HG02885 (cell line): ENCODE results near the gene MRAP.

Source experiments
- ATAC-seq: cut with Tn5 transposase; IDR thresholded peaks from one replicate; pipeline ENCODE4 v1.9.1; 2021; ENCODE audit warnings: mild to moderate bottlenecking; ENCODE audit not compliant: unreplicated experiment, poor library complexity

Gene MRAP

GRCh38 chr21:32340863-32341848 lies 42.5 kb downstream of the MRAP start:
- no peak for ATAC-seq

- ATAC-seq, result no peak
These were observed 48.3 kb downstream of the MRAP start for GRCh38 chr21:32346951-32347350.

- no peak for ATAC-seq
These were observed 48.7 kb downstream of the MRAP start for GRCh38 chr21:32347351-32347750.

GRCh38 chr21:32347977-32348376 lies 49.3 kb downstream of the MRAP start:
- no peak for ATAC-seq

- no peak for ATAC-seq
These were observed 50.1 kb downstream of the MRAP start for GRCh38 chr21:32348604-32349332.

GRCh38 chr21:32349333-32349944 lies 50.8 kb downstream of the MRAP start:
- no peak for ATAC-seq

- no peak for ATAC-seq
These were observed 51.7 kb downstream of the MRAP start for GRCh38 chr21:32350211-32350980.

- no peak for ATAC-seq
These were observed 52.3 kb downstream of the MRAP start for GRCh38 chr21:32350981-32351380.

GRCh38 chr21:32351428-32351827 lies 52.8 kb downstream of the MRAP start:
- ATAC-seq, result no peak

GRCh38 chr21:32352526-32352925 lies 53.9 kb downstream of the MRAP start:
- no peak for ATAC-seq

GRCh38 chr21:32353002-32353711 lies 54.5 kb downstream of the MRAP start:
- ATAC-seq, result no peak

- no peak for ATAC-seq
These were observed 58.3 kb downstream of the MRAP start for GRCh38 chr21:32356874-32357395.

GRCh38 chr21:32359719-32360260 lies 61.1 kb downstream of the MRAP start:
- no peak for ATAC-seq

- no peak for ATAC-seq
These were observed 61.8 kb downstream of the MRAP start for GRCh38 chr21:32360401-32360975.
